H1 (cell line): Measurements from ENCODE around the gene TMEM250.

Source experiments
- BACH1 ChIP-seq: IDR thresholded peaks from 2 replicates; pipeline ENCODE4 v1.6.1; 2012; ENCODE audit warnings: low read length, improper control_type of control experiment
- CTCF ChIP-seq, 3 experiments: IDR thresholded peaks; 1 replicate in 2 of 3; 2 replicates in 1 of 3; pipeline versions ENCODE4 v1.5.1 to v1.6.1; 2011; ENCODE audit warnings: low read length in 3 of 3, mild to moderate bottlenecking in 3 of 3, inconsistent platforms in 2 of 3, low read depth in 1 of 3, moderate library complexity in 1 of 3; ENCODE audit not compliant: insufficient read depth in 1 of 3; ENCODE audit errors: control extremely low read depth in 1 of 3
- EP300 ChIP-seq, 2 experiments: IDR thresholded peaks; 1 replicate in 1 of 2; 2 replicates in 1 of 2; pipeline ENCODE4 v1.6.1; 2011 to 2012; ENCODE audit warnings: low read depth in 2 of 2, low read length in 2 of 2, mild to moderate bottlenecking in 2 of 2, borderline replicate concordance in 1 of 2, inconsistent platforms in 1 of 2, moderate library complexity in 1 of 2
- SP1 ChIP-seq: IDR thresholded peaks from 2 replicates; pipeline ENCODE4 v1.6.1; 2011; ENCODE audit warnings: low read depth, low read length

GRCh38 chr9:136151848-136152542 is 33.3 kb upstream of the TMEM250 start:
- TF ChIP-seq SP1 (no peak), EP300 (IDR thresholded peaks at IDR 0.05; ENCODE audit: borderline replicate concordance in 1 of 2, low read depth in 2 of 2, low read length in 2 of 2) (no peak), CTCF (IDR thresholded peaks at IDR 0.05; ENCODE audit: control extremely low read depth in 1 of 3, insufficient read depth in 1 of 3, low read depth in 1 of 3, low read length in 3 of 3) (no peak), BACH1 (no peak)
